ENCODE results near the gene EEF2. TPM values are rescaled to one million over a fixed set of nuclear protein-coding genes. Genes with fewer than 3 reads are reported as not detected.

The EEF2 gene
- total RNA-seq: 3,484 and 4,939 TPM in 2 replicates

DNA sequence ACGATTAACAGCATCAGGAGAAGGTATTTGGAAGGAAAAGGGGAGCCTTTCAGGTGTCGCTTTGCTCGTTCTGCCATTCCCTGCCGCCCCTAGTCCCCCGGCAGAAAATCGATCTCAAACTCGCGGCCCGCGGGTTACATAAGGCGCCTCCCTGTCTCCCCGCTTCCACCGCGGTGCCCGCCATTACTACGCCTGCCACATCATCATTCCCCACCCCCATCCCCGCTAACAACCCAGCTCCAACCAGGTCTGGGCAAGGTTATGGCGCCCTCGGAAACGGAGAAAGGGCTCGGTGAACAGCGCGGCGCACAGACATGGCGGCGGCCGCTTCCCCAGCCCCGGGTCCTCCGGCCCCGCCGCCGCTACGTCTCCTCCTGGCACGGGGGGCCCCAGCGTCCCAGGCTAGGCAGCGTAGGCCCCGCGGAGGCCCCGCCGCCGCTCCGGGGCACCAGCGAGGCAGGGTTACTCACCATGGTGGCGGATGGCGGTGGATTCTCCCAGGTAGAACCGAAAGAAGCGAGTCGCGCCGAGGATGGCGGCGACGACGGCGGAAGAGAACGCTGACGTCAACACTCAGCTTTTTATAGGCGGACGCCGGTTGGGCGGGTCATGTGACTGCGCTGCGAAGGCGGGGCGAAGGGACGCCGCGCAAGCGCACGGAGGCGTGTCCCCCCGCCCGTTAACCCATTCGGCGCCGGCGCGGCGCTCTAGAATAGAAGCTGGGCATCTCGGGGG lies at the start of gene EEF2:
Gene EEF2 (minus strand): TSS at position 556 of the 735 bp plus-strand sequence. CDS start 83 bp downstream, at position 473.

DNA sequence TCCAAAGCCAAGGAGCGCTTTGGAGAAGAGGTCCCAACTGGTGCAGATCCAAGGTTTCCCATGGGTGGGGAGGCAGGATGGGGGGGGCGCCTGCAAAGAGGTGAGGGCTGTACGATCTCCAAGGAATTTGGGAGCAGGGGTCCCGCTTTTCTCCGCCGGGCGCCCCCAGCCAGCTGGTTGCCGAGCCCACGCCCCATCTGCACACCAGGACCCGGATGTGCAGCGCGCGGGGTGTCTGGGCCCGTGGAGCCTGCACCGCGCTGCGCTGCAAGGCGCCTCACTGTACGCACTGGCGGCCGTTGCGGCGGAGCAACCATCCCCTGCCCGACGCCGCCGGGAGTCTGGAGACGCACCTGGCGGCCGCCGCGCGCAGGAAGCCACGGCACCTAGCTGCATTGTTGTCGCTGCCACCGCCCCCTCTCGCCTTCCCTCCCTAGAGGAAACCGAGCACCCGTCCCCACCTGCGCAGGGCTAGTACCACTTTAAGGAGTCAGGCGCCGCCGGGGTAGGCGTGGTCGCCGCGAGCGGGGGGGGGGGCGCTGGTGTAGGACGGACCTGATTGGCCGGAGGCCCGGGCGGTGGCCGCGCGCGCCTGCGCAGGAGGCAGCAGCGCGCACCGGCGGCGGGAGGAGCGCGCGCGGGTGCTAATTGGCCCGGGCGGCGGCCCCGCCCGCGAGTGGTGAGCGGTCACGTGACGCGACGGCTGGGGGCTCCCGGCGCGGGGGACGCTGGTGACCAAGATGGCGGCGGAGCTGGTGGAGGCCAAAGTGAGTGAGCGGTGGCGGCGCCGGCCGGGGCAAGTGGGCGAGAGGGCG lies 22.0 kb upstream of the EEF2 start, which contains the start of gene PIAS4:
Gene PIAS4 (plus strand): TSS at position 716 of the 815 bp plus-strand sequence. CDS start 25 bp downstream, at position 741.

DNA sequence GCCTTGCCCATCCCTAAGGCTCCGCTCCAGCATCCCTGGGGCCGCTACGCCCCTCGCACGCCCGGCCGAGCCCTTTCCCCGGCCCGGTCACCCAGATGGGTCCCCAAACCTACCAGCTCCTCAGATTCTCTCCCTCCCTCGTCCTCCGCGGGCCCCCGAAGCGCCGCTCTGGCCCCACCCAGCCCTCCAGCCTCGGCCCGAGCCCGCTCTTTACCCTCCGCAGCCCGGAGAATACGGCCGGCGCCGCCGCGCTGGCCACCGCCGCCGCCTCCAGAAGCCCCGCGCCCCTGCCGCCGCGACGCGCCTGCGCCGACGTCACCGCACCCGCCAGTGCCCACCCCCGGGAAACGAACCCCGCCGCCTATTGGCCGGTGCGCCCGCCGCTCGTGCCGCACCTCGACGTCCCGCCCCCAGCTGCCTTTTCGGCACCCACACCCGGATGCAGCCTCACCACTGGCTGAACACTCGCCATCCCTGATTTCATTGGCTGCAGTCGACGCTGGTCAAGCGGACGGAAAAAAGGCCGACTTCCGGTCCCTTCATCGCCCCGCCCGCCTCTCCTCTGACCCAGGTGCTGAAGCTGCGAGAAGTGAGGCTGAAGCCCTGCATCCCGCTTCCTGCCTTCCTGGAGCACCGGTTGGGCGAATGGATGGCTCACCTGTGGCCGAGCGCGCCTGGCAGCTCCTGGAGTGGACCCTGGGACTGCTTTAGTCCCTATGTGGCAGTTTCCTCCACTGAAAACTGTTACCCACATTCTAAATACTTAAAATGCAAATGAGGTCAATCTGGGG lies 14.3 kb downstream of the EEF2 start, which contains the start of gene DAPK3:
Gene DAPK3 (minus strand): TSS at position 292 of the 791 bp plus-strand sequence. CDS start 1,364 bp downstream, outside the sequence.

DNA sequence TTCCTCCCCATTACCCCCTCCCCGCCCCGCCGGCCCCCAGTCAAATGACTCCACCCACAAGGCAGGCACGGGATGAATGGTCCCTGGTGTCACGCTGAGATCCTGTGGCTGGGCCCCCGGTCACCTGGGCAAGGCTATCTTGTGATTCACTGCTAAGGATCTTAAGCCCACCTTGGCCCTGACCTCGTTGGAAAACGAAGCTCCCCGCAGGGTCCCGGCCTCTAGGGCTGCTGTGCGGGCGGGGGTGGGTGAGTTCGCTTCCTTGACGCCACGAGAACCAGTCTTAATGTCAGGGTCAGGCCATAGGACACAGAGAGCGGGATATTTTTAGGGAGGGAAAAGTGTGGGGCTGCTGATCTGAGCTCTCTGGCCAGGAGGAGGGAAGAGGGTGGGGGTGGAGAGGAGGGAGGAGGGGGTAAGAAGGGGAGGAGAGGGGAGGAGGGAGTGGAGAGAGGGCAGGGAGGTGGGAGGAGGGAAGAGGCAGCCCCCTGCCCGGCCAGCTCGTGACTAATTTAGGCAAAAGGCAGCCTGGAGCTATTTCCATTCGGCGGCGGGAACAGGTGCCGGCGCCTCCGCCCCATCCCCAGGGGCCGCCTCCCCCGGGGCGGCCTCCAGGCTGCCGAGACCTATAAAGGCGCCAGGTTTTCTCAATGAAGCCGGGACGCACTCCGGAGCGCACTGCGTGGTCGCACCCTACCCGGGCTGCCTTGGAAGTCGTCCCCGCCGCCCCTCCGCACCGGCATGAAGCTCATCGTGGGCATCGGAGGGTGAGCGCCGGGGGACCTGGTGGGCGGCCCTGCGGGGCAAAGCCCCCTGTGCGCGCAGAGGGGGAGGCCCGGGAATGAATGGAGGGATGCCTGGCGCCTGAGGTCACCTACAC lies 52.1 kb downstream of the EEF2 start, which contains the start of gene NMRK2:
Gene NMRK2 (plus strand): TSS at position 139 of the 880 bp plus-strand sequence. CDS start 603 bp downstream, at position 742.

Other genes starting within 250 kb of the EEF2 start
- gene APBA3, start 223.8 kb downstream of the EEF2 start, total RNA-seq: 31.1 and 33.5 TPM in 2 replicates
- 47.7 and 64.8 TPM in 2 replicates for gene MRPL54, start 222.8 kb downstream of the EEF2 start, total RNA-seq
- gene RAX2, start 213.2 kb downstream of the EEF2 start, total RNA-seq: under 0.01 TPM in 1 of 2 replicates, not detected in the other
- 1.7 TPM in 1 of 2 replicates, not detected in the other for gene MATK, start 199.1 kb downstream of the EEF2 start, total RNA-seq
- gene ZFR2, start 116.4 kb downstream of the EEF2 start, total RNA-seq: not detected in 2 replicates
- not detected in 2 replicates for gene ATCAY, start 104.8 kb downstream of the EEF2 start, total RNA-seq
- gene NMRK2, start 52.4 kb downstream of the EEF2 start, total RNA-seq: not detected in 2 replicates
- gene DAPK3, start 14.4 kb downstream of the EEF2 start, total RNA-seq: 60.1 and 153 TPM in 2 replicates
- gene PIAS4, start 22.3 kb upstream of the EEF2 start, total RNA-seq: 12.8 and 18.3 TPM in 2 replicates
- 34.5 and 35.9 TPM in 2 replicates for gene ZBTB7A, start 81.4 kb upstream of the EEF2 start, total RNA-seq
- gene MAP2K2, start 138.7 kb upstream of the EEF2 start, total RNA-seq: 155 and 173 TPM in 2 replicates
- gene CREB3L3, start 168.2 kb upstream of the EEF2 start, total RNA-seq: not detected in 2 replicates
- gene SIRT6, start 197.1 kb upstream of the EEF2 start, total RNA-seq: 9.0 and 28.0 TPM in 2 replicates
- 0.72 TPM in 1 of 2 replicates, not detected in the other for gene ANKRD24, start 197.2 kb upstream of the EEF2 start, total RNA-seq
- gene EBI3, start 244.1 kb upstream of the EEF2 start, total RNA-seq: 0.96 TPM in 1 of 2 replicates, not detected in the other